ENCODE results near the gene ETV3. TPM values are rescaled to one million over a fixed set of nuclear protein-coding genes. Genes with fewer than 3 reads are reported as not detected.

The ETV3 gene
- total RNA-seq, 2 experiments from 2014 or later: 47.5 to 51.1 TPM

DNA sequence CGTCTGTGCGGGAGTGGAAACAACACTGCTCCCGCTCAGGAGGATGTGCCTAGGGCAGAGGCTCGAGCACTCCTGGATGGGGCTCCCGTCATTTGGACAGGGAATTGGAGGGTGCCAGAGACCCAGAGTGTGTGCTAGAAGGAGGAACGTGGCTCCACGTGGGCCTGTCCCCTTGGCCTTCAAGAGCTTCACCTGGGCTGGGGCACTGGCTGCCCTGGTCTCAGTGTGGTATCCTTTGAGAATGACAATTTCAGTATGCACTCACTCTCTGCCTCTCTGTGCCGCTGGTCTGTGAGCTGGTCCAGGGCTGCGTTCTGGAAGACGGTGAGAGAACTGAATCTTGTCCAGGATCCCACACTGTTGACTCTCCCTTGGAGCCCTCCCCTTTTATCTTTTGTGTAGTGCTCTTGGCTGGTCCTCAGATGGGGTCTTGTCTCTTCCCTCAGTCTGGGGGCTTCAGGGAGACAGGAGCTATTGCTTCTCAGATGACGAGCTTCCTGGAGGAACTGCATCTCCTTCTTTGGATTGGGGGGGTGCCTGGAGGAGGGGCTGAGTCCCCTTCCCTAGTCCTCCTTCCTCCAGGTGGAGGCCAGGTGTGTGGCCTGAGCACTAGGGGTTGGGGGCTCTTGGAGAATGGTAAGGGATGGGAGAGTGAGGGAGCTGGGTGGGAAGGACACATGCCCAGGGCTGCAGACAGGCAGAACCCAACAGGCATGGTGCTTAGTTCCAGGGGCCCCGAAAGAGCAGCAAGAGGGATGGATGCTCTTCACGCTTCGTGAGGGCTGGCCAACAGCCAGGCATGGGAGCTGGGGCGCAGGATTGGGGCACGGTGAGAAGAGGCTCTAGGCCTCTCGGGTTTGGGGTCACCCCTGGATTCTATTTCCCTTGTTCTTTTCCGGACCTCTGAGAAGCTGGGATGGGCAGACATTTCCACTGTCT lies 23.7 kb downstream of the ETV3 start:
- Mint-ChIP-seq H3K4me1 (no peaks in the 10 kb centered on the region), H3K9me3 (no peaks in the 10 kb centered on the region), H3K27ac (no peak overlapping the region), H3K36me3 (ENCODE audit: low read depth) (no peaks in the 10 kb centered on the region), H3K4me3 (no peak overlapping the region), H3K27me3 (peaks cover 12% of the 10 kb centered on the region)
- CTCF ChIA-PET: no interaction called here
- POLR2A ChIA-PET: no interaction called here
- no peak for DNase-seq

DNA sequence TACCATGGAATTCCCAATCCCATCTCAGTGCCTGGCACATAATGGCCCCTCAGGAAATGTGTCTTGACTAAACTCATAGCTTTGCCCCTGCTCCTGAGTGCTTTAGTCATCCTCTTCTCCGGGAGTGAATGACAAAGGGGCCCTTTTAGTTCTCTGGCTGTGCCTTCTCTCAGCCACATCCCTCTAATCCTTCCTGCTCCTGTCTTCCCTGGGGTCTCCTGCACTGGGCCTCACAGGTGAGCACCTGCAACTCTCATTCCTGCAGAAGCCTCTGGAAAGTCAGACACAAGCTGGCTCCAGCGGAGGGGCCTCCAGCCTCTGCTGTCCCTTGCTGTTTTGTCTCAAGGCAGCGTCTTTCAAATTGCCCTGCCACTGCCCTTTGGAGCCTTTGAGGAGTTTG lies 24.6 kb downstream of the ETV3 start:
- peaks cover 18% of the 10 kb centered on the region for H3K27me3 Mint-ChIP-seq
- no peak overlapping the region for H3K27ac Mint-ChIP-seq
- no peaks in the 10 kb centered on the region for H3K4me1 Mint-ChIP-seq
- POLR2A ChIA-PET: no interaction called here
- H3K4me3 Mint-ChIP-seq: no peak overlapping the region
- no peaks in the 10 kb centered on the region for H3K36me3 Mint-ChIP-seq (ENCODE audit: low read depth)
- CTCF ChIA-PET: no interaction called here
- DNase-seq: no peak
- no peaks in the 10 kb centered on the region for H3K9me3 Mint-ChIP-seq

DNA sequence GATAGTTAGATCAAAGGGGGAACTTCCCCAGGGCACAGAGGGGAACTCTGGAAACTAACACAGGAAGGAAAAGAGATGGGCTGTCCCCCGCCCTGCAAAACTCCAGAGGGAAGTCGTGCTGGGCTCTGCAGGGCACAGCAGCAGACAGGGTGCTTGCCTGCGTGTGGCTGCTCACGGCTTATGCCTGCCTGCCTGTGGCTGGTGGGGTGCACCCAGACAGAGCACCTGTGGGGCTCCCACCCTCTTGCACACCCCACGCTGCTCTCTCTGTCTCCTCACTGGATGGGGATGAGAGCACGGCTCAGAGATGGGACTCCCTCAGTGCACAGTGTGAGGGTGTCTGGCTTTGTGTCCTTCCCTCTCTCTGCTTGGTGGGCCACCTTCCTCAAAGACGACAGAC lies 25.1 kb downstream of the ETV3 start:
- Mint-ChIP-seq H3K4me3 (no peak overlapping the region), H3K36me3 (ENCODE audit: low read depth) (no peaks in the 10 kb centered on the region), H3K27ac (no peak overlapping the region), H3K27me3 (peaks cover 23% of the 10 kb centered on the region), H3K4me1 (no peaks in the 10 kb centered on the region), H3K9me3 (no peaks in the 10 kb centered on the region)
- no peak for DNase-seq
- CTCF ChIA-PET: no interaction called here
- POLR2A ChIA-PET: no interaction called here

DNA sequence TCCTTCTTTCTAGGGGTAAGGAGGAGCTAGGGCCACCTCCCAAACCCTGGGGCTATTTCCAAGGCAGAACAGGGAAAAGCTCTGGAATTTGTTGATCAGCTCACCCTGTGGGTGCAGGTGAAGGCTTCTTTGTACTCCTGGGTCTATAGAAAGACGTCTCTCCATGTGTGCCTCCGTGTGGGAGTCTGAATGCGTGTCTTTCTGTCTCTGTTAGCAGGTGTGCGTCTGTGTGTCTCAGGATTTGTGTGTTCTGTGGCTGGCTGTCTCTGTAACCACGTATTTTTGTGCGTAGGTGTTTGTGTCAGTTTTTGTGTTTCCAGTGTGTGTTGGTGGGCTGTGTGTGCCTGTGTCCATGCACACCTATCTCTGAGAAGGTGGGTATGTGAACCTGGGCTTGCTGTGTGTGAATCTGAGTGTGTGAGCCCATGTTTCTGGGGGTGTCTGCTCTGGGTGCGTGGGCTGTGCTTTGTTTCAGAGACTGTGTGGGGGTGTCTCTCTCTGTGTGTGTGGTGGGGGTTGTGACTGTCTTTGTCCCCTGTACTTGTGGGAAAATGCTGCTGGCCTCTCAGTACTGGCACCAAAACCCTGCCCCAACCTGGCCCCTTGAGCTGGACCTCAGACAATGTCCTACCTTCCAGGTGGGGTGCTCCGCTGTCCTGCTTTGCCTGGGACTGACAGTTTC lies 25.9 kb downstream of the ETV3 start:
- CTCF ChIA-PET: no interaction called here
- Mint-ChIP-seq H3K9me3 (no peaks in the 10 kb centered on the region), H3K4me1 (no peaks in the 10 kb centered on the region), H3K4me3 (no peak overlapping the region), H3K27me3 (peaks cover 29% of the 10 kb centered on the region), H3K36me3 (ENCODE audit: low read depth) (no peaks in the 10 kb centered on the region), H3K27ac (no peak overlapping the region)
- DNase-seq: no peak
- POLR2A ChIA-PET: no interaction called here

DNA sequence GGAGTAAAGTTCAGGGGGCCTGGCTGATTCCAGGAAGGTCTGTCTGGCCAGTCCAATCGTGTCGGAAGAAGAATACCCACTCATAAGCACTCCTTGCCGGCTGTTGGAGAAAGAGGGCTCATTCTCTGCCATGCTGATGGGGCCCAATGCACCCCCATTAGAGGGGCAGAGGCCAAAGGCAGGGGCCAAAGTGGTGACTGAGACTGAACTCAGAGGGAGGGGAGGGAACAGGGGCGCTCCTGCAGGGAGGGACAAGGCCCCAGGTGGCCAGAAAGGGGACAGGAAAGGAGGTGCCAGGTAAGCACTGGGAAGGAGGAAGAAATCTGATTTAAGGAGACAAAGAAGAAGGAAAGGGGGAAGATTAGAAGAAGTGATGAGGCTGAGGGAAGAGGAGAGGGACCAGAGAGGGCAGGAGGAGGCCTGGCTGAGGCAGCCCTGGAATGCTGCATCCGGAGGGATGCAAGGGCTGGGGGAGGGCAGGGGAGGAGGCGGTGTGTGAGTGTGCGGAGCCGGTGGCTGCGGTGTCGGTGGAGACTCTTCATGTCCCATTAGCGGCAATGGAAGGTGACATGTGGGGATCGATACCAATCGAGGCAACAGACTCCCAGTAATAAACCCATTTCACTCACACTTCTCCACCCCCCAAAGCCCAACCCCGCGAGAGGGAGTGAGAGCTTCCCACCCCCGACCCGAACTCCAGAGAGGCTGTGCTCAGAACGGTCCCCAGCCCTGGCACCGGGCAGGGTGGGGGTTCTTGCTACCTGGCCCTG lies 26.6 kb downstream of the ETV3 start:
- no peak for DNase-seq
- Mint-ChIP-seq H3K36me3 (ENCODE audit: low read depth) (no peaks in the 10 kb centered on the region), H3K9me3 (no peaks in the 10 kb centered on the region), H3K27ac (no peak overlapping the region), H3K4me1 (peaks cover 6% of the 10 kb centered on the region), H3K4me3 (no peak overlapping the region), H3K27me3 (peaks cover 33% of the 10 kb centered on the region)
- CTCF ChIA-PET: interaction anchor here (1.0 to 1.5 kb wide), 2 partner anchors 21 to 65 kb away, joined by 3 to 4 read pairs; no protein-coding TSS in a partner anchor
- POLR2A ChIA-PET: no interaction called here

DNA sequence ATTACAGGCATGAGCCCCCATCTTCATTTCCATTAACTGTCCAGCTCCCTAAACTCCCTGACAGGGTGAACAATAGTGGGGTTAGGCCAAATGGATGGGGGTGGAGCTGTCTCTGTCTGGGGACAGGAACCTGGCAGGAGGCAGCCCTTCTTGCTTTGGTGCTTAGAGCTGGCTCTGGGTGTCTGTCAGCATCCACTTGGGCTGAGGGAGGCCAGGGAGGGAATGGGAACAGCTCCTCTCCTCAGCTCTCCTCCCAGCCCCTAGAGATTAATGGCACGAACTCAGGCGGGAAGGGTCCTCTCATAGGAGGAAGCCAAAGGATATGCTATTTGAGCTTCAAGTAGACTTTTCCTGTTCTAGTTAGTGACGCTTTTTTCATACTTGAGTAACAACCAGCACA lies 27.5 kb downstream of the ETV3 start:
- Mint-ChIP-seq H3K27ac (no peak overlapping the region), H3K36me3 (ENCODE audit: low read depth) (no peaks in the 10 kb centered on the region), H3K4me3 (no peak overlapping the region), H3K9me3 (no peaks in the 10 kb centered on the region), H3K27me3 (peaks cover 42% of the 10 kb centered on the region), H3K4me1 (peaks cover 15% of the 10 kb centered on the region)
- ChIA-PET POLR2A (interaction anchor here (1.0 to 1.3 kb wide), 3 partner anchors 15 to 27 kb away, joined by 3 to 4 read pairs (median 3); no protein-coding TSS in a partner anchor), CTCF (interaction anchor here (1.0 to 1.5 kb wide), 2 partner anchors 20 to 66 kb away, joined by 3 to 4 read pairs; no protein-coding TSS in a partner anchor)
- DNase-seq: no peak

DNA sequence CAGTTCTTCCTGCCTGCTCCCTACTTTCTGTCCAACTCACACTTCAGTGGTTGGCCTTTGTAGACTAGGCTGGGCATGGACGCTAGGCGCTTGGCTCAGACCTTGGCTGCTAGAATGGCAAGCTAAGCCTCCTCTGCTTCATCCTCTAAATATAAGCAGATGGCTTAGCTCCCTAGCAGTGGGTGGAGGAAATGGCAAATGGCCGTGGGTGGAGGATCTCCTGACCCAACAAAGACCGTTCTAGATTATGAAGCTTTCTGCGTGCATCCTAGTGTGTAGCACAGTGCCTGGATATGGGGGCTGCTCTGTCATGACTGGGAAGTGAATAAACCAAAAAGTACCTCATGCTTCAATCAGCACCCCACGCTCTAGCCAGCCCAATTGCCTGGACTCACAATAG lies 28.2 kb downstream of the ETV3 start:
- ChIA-PET CTCF (no interaction called here), POLR2A (interaction anchor here (1.0 to 1.3 kb wide), 4 partner anchors 15 to 28 kb away, joined by 3 to 4 read pairs (median 3); no protein-coding TSS in a partner anchor)
- no peak for DNase-seq
- Mint-ChIP-seq H3K27ac (no peak overlapping the region), H3K9me3 (no peaks in the 10 kb centered on the region), H3K4me3 (no peak overlapping the region), H3K27me3 (peaks cover 46% of the 10 kb centered on the region), H3K36me3 (ENCODE audit: low read depth) (no peaks in the 10 kb centered on the region), H3K4me1 (peaks cover 15% of the 10 kb centered on the region)

DNA sequence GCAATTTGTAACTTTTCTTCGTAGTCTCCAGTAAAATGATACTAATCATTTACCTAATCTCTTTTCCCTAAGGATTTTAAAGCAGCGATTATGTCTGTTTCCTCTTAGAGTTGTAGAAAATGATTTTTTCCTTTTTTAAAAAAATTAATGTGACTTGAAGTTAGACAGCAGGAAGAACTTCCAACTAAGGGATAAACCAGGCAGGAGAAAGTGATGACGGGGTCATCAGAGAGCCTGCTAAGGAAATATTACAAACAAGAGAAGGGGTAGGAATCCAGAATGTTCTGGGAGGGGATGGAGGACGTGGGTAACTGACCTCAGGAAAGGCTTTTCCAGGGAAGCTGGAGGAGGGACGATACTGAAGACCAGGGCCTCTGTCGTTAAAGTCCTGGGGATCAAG lies 29.7 kb downstream of the ETV3 start:
- Mint-ChIP-seq H3K36me3 (ENCODE audit: low read depth) (no peaks in the 10 kb centered on the region), H3K9me3 (no peaks in the 10 kb centered on the region), H3K27me3 (peaks cover 58% of the 10 kb centered on the region), H3K4me3 (no peak overlapping the region), H3K27ac (no peak overlapping the region), H3K4me1 (peaks cover 18% of the 10 kb centered on the region)
- ChIA-PET POLR2A (no interaction called here), CTCF (interaction anchor here (0.8 kb wide), 1 partner anchor 18 kb away, joined by 4 read pairs; no protein-coding TSS in a partner anchor)
- DNase-seq: no peak

DNA sequence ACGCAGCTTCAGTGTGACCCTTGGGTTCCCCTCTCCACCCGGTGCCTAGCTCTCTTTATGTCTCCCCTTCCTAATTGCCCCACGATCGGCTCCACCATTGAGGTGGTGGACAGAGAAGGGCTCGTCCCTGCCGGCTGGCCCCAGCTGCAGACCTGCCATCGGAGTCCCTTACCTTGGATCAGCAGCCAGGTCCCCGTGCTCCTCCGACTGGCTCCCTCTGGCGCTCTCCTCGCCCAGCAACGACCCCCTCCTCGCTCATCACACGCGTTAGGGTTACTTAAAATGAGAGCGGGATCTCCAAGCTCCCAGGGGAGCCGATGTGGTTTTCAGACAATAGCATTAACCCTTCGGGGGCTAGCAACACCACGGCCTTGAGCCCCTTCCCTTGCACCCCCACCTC lies 30.5 kb downstream of the ETV3 start:
- ChIA-PET POLR2A (no interaction called here), CTCF (interaction anchor here (1.4 kb wide), 1 partner anchor 49 kb away, joined by 3 read pairs; no protein-coding TSS in a partner anchor)
- Mint-ChIP-seq H3K27me3 (peaks cover 60% of the 10 kb centered on the region), H3K4me3 (no peak overlapping the region), H3K27ac (no peak overlapping the region), H3K4me1 (peaks cover 18% of the 10 kb centered on the region), H3K9me3 (no peaks in the 10 kb centered on the region), H3K36me3 (ENCODE audit: low read depth) (no peaks in the 10 kb centered on the region)
- no peak for DNase-seq

DNA sequence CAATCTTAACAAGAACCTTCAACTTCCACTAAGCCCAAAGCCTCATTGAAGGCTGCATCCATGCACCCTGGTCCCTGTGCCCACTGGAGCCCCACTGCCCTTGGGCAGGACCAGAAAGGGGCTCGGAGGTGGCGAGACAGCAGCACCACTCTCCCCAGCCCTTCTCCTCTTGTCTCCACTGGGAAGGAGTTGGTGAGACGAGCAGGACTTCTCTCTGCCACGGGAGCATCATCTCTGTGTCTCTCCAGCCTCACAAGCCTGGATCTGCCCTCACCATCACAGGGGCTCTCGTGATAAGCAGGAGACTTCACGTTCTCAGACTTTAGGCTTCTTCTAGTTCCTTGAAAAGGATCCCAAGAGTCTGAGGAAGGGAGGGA lies 31.4 kb downstream of the ETV3 start:
- CTCF ChIA-PET: interaction anchor here (1.4 kb wide), 1 partner anchor 50 kb away, joined by 3 read pairs; no protein-coding TSS in a partner anchor
- no peaks in the 10 kb centered on the region for H3K36me3 Mint-ChIP-seq (ENCODE audit: low read depth)
- POLR2A ChIA-PET: no interaction called here
- DNase-seq: no peak
- H3K9me3 Mint-ChIP-seq: no peaks in the 10 kb centered on the region
- no peak overlapping the region for H3K4me3 Mint-ChIP-seq
- no peak overlapping the region for H3K27ac Mint-ChIP-seq
- peaks cover 18% of the 10 kb centered on the region for H3K4me1 Mint-ChIP-seq
- peaks cover 61% of the 10 kb centered on the region for H3K27me3 Mint-ChIP-seq

DNA sequence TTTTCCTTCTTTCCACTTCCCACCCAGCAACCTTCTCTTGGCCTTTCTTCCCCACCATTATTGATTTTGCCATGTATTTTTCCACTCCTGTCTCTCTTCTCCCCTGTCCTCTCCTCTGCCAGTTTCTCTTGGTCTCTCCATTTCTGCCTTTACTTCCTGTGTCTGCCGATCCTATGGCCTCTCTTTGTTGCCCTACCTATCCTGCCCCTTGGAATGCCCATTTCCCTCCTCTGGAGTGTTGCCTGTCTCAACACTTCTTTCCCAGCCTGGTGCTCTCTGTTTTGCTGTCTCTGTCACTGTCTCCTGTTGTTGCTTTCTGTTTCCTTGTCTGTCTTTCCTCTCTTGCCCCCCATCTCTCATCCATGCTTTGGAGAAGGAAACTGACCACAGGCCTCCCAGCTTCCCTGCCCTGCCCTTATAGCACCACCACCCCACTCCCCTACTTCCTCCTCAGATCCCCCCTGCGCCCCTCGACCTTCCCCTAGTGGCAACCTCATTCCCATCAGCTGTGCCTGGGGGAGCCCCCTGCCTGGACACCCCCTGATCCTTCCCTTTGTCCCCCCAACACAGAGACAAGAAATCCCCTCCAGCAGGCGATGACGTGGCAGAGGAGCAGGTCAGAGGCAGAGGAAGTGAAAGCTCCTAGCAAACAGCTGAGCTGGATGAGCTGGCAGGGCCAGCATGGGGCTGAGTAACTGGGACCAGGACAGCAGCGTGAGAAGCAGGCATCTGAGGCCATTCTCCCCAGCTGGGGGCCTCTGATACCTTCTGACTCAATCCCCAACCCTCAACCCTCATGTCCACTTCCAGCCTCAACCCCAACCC lies 32.0 kb downstream of the ETV3 start:
- Mint-ChIP-seq H3K27me3 (peaks cover 61% of the 10 kb centered on the region), H3K27ac (no peak overlapping the region), H3K4me3 (no peak overlapping the region), H3K4me1 (peaks cover 18% of the 10 kb centered on the region), H3K9me3 (no peaks in the 10 kb centered on the region), H3K36me3 (ENCODE audit: low read depth) (no peaks in the 10 kb centered on the region)
- POLR2A ChIA-PET: no interaction called here
- CTCF ChIA-PET: interaction anchor here (1.4 to 2.1 kb wide), 2 partner anchors 16 to 50 kb away, joined by 3 to 8 read pairs; no protein-coding TSS in a partner anchor
- peak; percentile 40 for DNase-seq

DNA sequence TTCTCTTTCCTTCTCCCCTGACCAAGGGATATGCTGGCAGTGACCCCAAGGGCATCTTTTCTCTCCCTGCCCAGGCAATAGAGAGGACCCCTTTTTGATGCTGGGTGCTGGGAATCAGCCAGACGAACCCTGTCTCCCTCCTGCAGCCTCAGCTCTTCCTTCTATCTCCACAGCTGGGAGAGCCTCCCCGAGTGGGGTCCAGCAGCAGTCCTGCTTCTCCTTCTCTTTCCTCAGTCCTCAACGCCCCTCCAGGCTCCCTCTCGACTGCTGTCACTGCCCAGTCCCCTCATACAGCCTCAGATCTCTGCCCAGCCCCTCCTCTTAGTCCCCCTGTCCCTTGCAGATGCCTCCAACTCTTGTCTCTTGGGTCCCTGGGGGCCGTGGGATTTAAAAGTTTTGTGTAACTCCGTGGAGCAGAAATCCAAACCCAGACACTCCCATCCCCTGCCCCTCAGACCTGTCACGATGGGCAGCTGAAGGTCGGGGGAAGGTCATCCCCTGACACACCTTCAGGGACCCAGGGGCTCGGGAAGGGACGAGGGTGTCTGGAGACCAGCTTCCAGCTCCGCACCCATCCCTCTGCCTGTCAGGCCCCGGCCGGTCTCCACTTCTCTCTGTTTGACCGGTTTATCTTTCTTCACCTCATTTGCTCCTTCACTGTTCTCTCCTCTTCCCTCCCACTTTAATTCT lies 32.8 kb downstream of the ETV3 start:
- POLR2A ChIA-PET: no interaction called here
- H3K36me3 Mint-ChIP-seq (ENCODE audit: low read depth): no peaks in the 10 kb centered on the region
- no peaks in the 10 kb centered on the region for H3K9me3 Mint-ChIP-seq
- peaks cover 18% of the 10 kb centered on the region for H3K4me1 Mint-ChIP-seq
- no peak for DNase-seq
- H3K4me3 Mint-ChIP-seq: no peak overlapping the region
- CTCF ChIA-PET: interaction anchor here (2.1 kb wide), 1 partner anchor 15 kb away, joined by 8 read pairs; no protein-coding TSS in a partner anchor
- H3K27ac Mint-ChIP-seq: no peak overlapping the region
- H3K27me3 Mint-ChIP-seq: peaks cover 58% of the 10 kb centered on the region

All from activated CD4-positive, alpha-beta memory T cell treated with anti-CD3 and anti-CD28 coated beads, Interleukin-2, amount 10 ng/mL, durations not matched to agents 7 days and 5 days (primary cell).